ENCODE measurements around the gene VSIG1. TPM values are rescaled to one million over a fixed set of nuclear protein-coding genes. Genes with fewer than 3 reads are reported as not detected.

VSIG1 gene
- total RNA-seq, 1 experiment from 2014 or later: 1.5 TPM

GRCh38 chrX:108020631-108021030 is 24.2 kb upstream of the VSIG1 start:
- no peak overlapping the region for H3K9ac ChIP-seq (ENCODE audit: extremely low read depth, insufficient read length, low read length)
- WGBS (ENCODE audit: extremely low coverage, insufficient read length, low lambda C conversion rate): no CpG with 5 or more reads among the region's 2 CpGs

More at GRCh38 chrX:108020631-108021030, 24.2 kb upstream of the VSIG1 start:
- H3K9me3 Mint-ChIP-seq: peaks cover 3 to 20% of the 10 kb centered on the region in 2 experiments; a peak in 3 of 5 replicates
- no peaks in the 10 kb centered on the region for H3K23me2 ChIP-seq (ENCODE audit: insufficient read length, low read depth, low read length, poor library complexity, severe bottlenecking)
- no peak overlapping the region for H3K14ac ChIP-seq (ENCODE audit: insufficient read depth, low read length)
- H3T11ph ChIP-seq (ENCODE audit: low read length): no peak overlapping the region
- no peak for DNase-seq
- H3K27me3 Mint-ChIP-seq (ENCODE audit: low read depth): no peaks in the 10 kb centered on the region
- no peak overlapping the region for H3K18ac ChIP-seq (ENCODE audit: insufficient read length, low read depth, low read length)
- 0 out of 7 replicates have a peak, but pooled peaks cover 0 to 2% (median 0%) of the 10 kb centered on the region in 3 experiments for H3K36me3 Mint-ChIP-seq (ENCODE audit: insufficient read depth in 1 of 3, low read depth in 3 of 3)
- H2BK20ac ChIP-seq (ENCODE audit: low read depth, low read length, poor library complexity, severe bottlenecking): no peak overlapping the region
- H2BK15ac ChIP-seq (ENCODE audit: low read depth, low read length): no peak overlapping the region
- no peak overlapping the region for H2BK5ac ChIP-seq (ENCODE audit: insufficient read length, low read length)
- H4K8ac ChIP-seq (replicated peaks; ENCODE audit: insufficient read length, low read depth, low read length): no peak overlapping the region
- H3K23ac ChIP-seq (ENCODE audit: insufficient read length, low read depth, low read length): no peak overlapping the region
- no peak overlapping the region for H2AFZ ChIP-seq (ENCODE audit: low read length)
- H3K27ac Mint-ChIP-seq: no peak overlapping the region
- no peak overlapping the region for H3K56ac ChIP-seq (ENCODE audit: insufficient read length, low read depth, low read length)
- no peak overlapping the region for H2AK5ac ChIP-seq (ENCODE audit: insufficient read length, low read length)
- H3K4me3 Mint-ChIP-seq: no peak overlapping the region
- H3K27me3 ChIP-seq (ENCODE audit: insufficient read depth, low read length): no peaks in the 10 kb centered on the region
- no peak overlapping the region for H2BK12ac ChIP-seq (ENCODE audit: insufficient read length, low read depth, low read length)
- H3K9me3 ChIP-seq (ENCODE audit: control insufficient read depth, low read depth, low read length): no peaks in the 10 kb centered on the region
- no peak overlapping the region for H3K4me2 ChIP-seq (ENCODE audit: insufficient read depth, insufficient read length, low read length)
- H3K4me1 Mint-ChIP-seq: 0 out of 4 replicates have a peak, but pooled peaks cover 0 to 5% of the 10 kb centered on the region in 2 experiments
- H2BK120ac ChIP-seq (ENCODE audit: low read depth, low read length, poor library complexity, severe bottlenecking): no peak overlapping the region
- TF ChIP-seq, protein P1, sequence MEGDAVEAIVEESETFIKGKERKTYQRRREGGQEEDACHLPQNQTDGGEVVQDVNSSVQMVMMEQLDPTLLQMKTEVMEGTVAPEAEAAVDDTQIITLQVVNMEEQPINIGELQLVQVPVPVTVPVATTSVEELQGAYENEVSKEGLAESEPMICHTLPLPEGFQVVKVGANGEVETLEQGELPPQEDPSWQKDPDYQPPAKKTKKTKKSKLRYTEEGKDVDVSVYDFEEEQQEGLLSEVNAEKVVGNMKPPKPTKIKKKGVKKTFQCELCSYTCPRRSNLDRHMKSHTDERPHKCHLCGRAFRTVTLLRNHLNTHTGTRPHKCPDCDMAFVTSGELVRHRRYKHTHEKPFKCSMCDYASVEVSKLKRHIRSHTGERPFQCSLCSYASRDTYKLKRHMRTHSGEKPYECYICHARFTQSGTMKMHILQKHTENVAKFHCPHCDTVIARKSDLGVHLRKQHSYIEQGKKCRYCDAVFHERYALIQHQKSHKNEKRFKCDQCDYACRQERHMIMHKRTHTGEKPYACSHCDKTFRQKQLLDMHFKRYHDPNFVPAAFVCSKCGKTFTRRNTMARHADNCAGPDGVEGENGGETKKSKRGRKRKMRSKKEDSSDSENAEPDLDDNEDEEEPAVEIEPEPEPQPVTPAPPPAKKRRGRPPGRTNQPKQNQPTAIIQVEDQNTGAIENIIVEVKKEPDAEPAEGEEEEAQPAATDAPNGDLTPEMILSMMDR (conservative IDR thresholded peaks at IDR 0.05): peak; percentile 63
- no peaks in the 10 kb centered on the region for H3K79me2 ChIP-seq (ENCODE audit: insufficient read depth, low read length)
- H4K20me1 ChIP-seq (ENCODE audit: control insufficient read depth, insufficient read depth, insufficient read length): no peaks in the 10 kb centered on the region
- no peak overlapping the region for H4K91ac ChIP-seq (ENCODE audit: insufficient read length, low read depth, low read length)
- H3K79me1 ChIP-seq (ENCODE audit: insufficient read depth, low read depth, low read length, poor library complexity, severe bottlenecking): no peaks in the 10 kb centered on the region
- H3K27ac ChIP-seq (ENCODE audit: insufficient read length, low read depth, low read length): no peak overlapping the region
- no peaks in the 10 kb centered on the region for H3K4me1 ChIP-seq (ENCODE audit: insufficient read depth, low read length)
- H4K5ac ChIP-seq (ENCODE audit: insufficient read length, low read depth, low read length): no peak overlapping the region
- no peak overlapping the region for H3K4ac ChIP-seq (ENCODE audit: low read depth, low read length)
